GM20000 (cell line): ENCODE data around the gene ZNF277.

Experiments used
- DNase-seq: peaks from one replicate; pipeline ENCODE4 v3.0.0; 2012; ENCODE audit warnings: low spot score
- TF ChIP-seq, protein P1 (sequence below): IDR thresholded peaks from 2 replicates; pipeline ENCODE4 v1.5.1; 2012; ENCODE audit warnings: mild to moderate bottlenecking, control low read depth; ENCODE audit errors: extremely low read depth, missing control alignments

ZNF277 gene

DNA sequence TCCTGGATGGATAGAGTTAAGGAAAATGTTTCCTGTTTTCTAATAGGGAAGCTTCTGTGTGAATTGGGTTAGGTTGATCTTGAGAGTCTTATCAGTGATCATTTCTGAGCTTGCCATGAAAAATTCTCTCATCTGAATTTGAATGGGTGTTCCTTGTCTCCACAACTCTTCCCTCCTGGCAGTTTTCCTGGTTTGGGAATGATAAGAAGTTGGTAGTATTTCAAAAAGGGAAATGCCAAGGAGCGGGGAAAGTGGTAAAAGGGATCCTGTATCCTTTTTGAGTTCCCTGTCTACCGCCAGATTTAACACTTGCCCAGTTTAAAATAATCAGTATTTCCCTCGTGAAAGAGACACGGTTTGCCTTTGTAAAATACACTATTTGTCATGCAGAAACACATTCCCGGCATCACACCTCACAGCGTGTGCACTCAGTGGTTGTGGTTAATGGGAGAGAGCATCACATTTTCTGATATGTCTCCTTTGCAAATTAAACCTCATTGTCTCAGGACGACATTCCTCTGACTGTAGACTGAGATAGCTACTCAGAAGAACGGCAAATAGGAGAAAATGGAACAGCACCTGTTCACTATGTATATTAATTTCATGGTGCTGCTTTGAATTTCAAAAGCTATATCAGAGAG, 130.6 kb downstream of the ZNF277 start:
- DNase-seq: no peak
- TF ChIP-seq, protein P1, sequence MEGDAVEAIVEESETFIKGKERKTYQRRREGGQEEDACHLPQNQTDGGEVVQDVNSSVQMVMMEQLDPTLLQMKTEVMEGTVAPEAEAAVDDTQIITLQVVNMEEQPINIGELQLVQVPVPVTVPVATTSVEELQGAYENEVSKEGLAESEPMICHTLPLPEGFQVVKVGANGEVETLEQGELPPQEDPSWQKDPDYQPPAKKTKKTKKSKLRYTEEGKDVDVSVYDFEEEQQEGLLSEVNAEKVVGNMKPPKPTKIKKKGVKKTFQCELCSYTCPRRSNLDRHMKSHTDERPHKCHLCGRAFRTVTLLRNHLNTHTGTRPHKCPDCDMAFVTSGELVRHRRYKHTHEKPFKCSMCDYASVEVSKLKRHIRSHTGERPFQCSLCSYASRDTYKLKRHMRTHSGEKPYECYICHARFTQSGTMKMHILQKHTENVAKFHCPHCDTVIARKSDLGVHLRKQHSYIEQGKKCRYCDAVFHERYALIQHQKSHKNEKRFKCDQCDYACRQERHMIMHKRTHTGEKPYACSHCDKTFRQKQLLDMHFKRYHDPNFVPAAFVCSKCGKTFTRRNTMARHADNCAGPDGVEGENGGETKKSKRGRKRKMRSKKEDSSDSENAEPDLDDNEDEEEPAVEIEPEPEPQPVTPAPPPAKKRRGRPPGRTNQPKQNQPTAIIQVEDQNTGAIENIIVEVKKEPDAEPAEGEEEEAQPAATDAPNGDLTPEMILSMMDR: no peak

DNA sequence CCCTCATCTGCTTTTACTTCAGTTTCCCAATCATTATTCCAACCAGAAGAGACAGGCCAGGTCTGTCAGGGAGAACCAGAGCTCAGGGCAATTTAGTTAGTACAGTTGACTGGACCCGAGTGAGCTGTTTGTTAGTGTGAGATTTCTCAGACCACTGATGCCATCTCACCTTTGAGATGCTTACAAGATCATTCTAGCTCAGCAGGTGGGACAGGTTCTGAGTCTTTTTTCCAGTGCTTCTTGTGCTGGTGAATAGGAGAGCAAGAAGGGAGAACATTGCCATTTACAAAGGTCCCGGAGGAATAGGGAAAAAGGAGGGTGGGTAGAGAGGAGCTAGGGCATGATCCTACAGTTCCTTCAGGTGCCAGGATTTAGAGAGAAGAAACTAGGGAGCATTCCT, 131.4 kb downstream of the ZNF277 start:
- no peak for DNase-seq
- TF ChIP-seq, protein P1: no peak

DNA sequence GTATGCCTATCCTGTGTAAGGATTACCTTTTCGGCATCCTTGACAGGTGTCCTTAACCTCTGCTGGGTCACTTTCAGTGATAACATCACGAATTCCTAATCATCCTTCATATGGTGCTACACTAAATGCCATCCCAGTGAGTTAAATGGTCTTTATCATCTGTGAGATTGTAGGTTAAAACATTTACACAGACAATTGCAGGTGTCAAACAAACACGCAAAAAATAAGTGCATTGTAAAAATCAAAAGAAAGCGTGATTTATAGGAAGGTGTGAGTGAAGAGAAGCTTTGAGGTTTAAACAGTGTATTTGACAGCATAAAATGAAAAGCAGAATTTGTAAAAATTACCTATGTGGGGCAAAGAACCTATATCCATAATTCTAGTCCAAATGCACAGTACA, 132.3 kb downstream of the ZNF277 start:
- TF ChIP-seq, protein P1: no peak
- no peak for DNase-seq

DNA sequence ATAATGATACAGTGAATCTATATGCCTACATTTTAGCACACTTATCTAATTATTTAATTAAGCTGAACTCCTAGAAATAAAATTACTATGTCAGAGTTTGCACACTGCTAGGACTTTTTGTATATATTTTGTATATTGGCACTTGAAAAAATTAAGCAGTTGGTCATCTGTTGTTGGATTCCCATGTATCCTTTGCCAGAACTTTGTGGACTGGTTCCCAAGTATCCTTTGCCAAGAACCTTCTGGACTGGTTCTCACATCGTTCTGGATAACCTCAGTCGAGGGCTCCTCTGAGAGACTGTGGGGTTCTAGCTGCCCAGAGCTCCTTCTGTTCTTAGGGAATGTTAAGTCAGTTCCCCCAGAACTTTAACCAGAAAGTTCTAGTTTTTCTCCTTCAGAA, 135.0 kb downstream of the ZNF277 start:
- TF ChIP-seq, protein P1: no peak

DNA sequence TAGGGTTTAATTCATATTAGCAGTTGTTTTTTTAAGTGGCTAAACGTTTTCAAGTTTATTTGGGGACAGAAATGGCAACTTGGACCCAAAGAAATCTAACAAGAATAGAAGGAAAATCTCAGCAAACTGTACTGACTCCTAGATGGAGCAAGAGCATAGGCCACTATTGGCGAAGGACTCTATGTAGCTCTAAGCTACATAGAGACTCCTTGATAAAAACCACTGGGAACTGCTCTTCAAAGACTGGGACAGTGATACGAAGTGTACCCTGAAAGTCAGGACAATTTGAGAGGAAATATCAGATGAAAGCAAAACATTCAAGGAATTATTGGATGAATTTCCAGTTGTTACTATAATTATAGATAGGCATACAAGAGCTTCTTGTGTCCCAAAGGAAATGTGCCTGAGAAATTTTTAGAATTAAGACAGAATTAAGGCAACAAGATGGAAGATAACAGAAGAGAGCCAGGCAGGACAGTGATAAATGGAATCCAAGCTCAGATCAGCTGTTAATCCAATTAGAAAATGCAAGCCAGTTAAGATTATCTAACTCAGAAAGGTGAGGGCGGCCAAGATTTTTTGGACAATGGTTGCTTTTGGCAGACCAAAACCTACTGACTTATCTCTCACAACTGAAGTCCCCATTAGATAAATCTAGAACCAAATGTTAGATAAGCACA, 140.0 kb downstream of the ZNF277 start:
- DNase-seq: no peak
- TF ChIP-seq, protein P1: no peak

More for the DNA sequence above, 135.0 kb downstream of the ZNF277 start:
- no peak for DNase-seq

DNA sequence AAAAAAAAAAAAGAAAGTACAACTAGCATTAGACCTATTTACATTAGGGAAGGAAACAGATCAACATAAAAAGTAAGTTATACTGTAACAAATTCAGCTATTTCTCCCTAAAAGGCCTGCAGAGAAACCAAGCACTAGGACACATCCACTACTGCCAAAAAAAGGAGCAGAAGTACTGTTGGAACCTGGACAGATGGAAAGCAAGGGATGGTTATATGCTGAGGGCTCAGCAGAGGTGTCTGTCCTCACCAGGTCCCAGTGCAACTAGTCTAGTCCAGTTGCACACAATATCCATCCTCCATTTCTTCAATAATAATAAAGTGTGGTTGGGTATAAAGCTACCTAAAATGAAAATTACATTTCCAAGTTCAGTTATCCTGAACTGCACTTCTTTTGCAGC, 140.6 kb downstream of the ZNF277 start:
- no peak for DNase-seq
- TF ChIP-seq, protein P1: no peak

DNA sequence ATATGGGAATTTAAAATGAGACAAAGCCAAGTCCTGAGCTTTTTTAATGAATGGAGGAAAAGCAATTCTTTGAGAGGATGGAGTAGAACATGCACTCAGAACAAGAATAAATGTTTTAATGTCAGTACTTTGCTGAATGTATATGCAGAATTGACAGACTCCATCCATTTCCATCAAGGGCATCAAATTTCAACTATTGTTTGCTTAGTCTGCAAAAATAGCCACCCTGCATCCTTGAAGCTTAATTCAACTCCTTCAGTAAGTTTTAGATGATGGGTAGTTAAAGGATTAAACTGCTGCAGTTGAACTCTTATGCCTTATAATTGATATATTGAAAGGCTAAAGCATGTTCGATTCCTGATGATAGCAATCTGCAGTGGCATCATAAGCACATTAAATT, 144.1 kb downstream of the ZNF277 start:
- no peak for DNase-seq
- TF ChIP-seq, protein P1: no peak
